Right lobe of liver (tissue), 6 donors: Measurements from ENCODE around the gene PPFIBP2. TPM values are rescaled to one million over a fixed set of nuclear protein-coding genes. Genes with fewer than 3 reads are reported as not detected.
A peak's percentile ranks its signal among the peaks of the same experiment; 100 is the strongest.

Experiments
- ATAC-seq, 4 donors: fragments of 200-7000 bp; cut with Tn5 transposase; one replicate each; pipeline ENCODE4 v1.9.1; 2020; ENCODE audit warnings: mild to moderate bottlenecking in 4 of 4, moderate library complexity in 4 of 4
- DNase-seq, 3 donors: peaks; one replicate each; pipeline ENCODE4 v3.0.0-alpha.2; 2020
- H3K27ac ChIP-seq, 3 donors: fragments of 200-600 bp; one replicate each; pipeline ENCODE4 v1.8.0; 2022
- H3K27me3 ChIP-seq, 2 donors: fragments of 200-600 bp; one replicate each; pipeline ENCODE4 v1.8.0; 2022
- H3K36me3 ChIP-seq, 4 donors: fragments of 200-600 bp; sonication (generic) in 1 of 4; one replicate each; pipeline versions ENCODE4 v1.5.1 to v1.8.0; 2017 to 2022; ENCODE audit warnings: control low read depth in 1 of 4
- H3K4me1 ChIP-seq, 4 donors: fragments of 200-600 bp; sonication (generic) in 1 of 4; one replicate each; pipeline versions ENCODE4 v1.5.1 to v1.8.0; 2017 to 2022; ENCODE audit warnings: control low read depth in 1 of 4
- H3K4me3 ChIP-seq, 3 donors: fragments of 200-600 bp; one replicate each; pipeline ENCODE4 v1.8.0; 2022
- H3K9me3 ChIP-seq, 4 donors: fragments of 200-600 bp; sonication (generic) in 1 of 4; one replicate each; pipeline versions ENCODE4 v1.5.1 to v1.8.0; 2017 to 2022; ENCODE audit warnings: control low read depth in 1 of 4
- CTCF ChIP-seq, 4 donors: fragments of 200-600 bp in 3 of 4; fragments of 450-650 bp in 1 of 4; IDR thresholded peaks; one replicate each; pipeline versions ENCODE4 v1.5.1 to v1.8.0; 2016 to 2022; ENCODE audit warnings: antibody characterized with exemption in 4 of 4, mild to moderate bottlenecking in 2 of 4
- POLR2A ChIP-seq: fragments of 450-650 bp; IDR thresholded peaks from one replicate; pipeline ENCODE4 v1.6.1; 2017; ENCODE audit warnings: antibody characterized with exemption, mild to moderate bottlenecking
- WGBS: methylation state at CpG from one replicate; pipeline ENCODE4 v1.1.6; 2018; ENCODE audit warnings: low coverage, low lambda C conversion rate; ENCODE audit not compliant: insufficient coverage; ENCODE audit errors: missing lambda C conversion rate; 5-methylcytosine and 5-hydroxymethylcytosine counted together
- intact Hi-C, 2 donors: fragments of 100-400 bp; cut with DNase I; formaldehyde crosslinking; loops; one replicate each; pipeline versions ENCODE4 v1.11.2 to v1.14.1; 2022
- total RNA-seq, 6 experiments: library from RNA; depleted of rRNA in 2 of 6; stranded (reverse); fragments of >200 nt in 2 of 6; fragmentation: NEBNext Ultra II Directional in 3 of 6; extraction: Animal tissue kit (Norgen Biotek cat#: 25700) in 3 of 6; gene quantifications; one replicate each; pipeline versions ENCODE4 v1.1.0 to v1.2.4, GENCODE V29; 2016 to 2023
- donor health status: DM: no; HTN: yes; CAD: no.
- donor health status: DM: no; HTN: no; CAD: no.
- donor health status: DM: no; HTN: no; CAD: no.
- donor health status: DM: no; HTN: yes; CAD: no.
- donor health status: DM: no; HTN: yes; CAD: no.

The PPFIBP2 gene
- total RNA-seq, 6 experiments from 2014 or later = 25.5 to 69.3 (median 46.6) TPM

GRCh38 chr11:7573193-7573557 lies 59.4 kb downstream of the PPFIBP2 start:
- no peaks in the 10 kb centered on the region for H3K27me3 ChIP-seq
- H3K9me3 ChIP-seq = no peaks in the 10 kb centered on the region
- no peak for TF ChIP-seq CTCF (IDR thresholded peaks at IDR 0.05)
- no peaks in the 10 kb centered on the region for H3K36me3 ChIP-seq
- peak overlapping the region in 1 of 3 donors; percentile 37 for H3K4me3 ChIP-seq
- DNase-seq (no peak), ATAC-seq (no peak)
- H3K4me1 ChIP-seq = peaks cover 0 to 61% (median 27%) of the 10 kb centered on the region in 4 donors
- peak overlapping the region; percentile 74 to 84 (median 83) for H3K27ac ChIP-seq
- intact Hi-C loops = loop anchor here in 1 of 2 donors (10.0 kb wide), 1 partner anchor 82 kb away; no protein-coding TSS in a partner anchor

- no peak for TF ChIP-seq CTCF (IDR thresholded peaks at IDR 0.05)
- no peak for TF ChIP-seq POLR2A
- H3K36me3 ChIP-seq = no peaks in the 10 kb centered on the region
- no peaks in the 10 kb centered on the region for H3K9me3 ChIP-seq
- H3K27me3 ChIP-seq = no peaks in the 10 kb centered on the region
- DNase-seq (peak; percentile 49 to 78 (median 76)), ATAC-seq (peak; percentile 40 to 70 (median 68))
- H3K4me1 ChIP-seq = peaks cover 0 to 61% (median 29%) of the 10 kb centered on the region in 4 donors
- peak overlapping the region; percentile 74 to 84 (median 83) for H3K27ac ChIP-seq
- 20% methylated on average over 2 of the region's 9 CpGs for WGBS
- H3K4me3 ChIP-seq = peak overlapping the region; percentile 3 to 37 (median 27)
- intact Hi-C loops = loop anchor here in 1 of 2 donors (10.0 kb wide), 1 partner anchor 81 kb away; no protein-coding TSS in a partner anchor
Measured at GRCh38 chr11:7573558-7574296, 59.9 kb downstream of the PPFIBP2 start.

- H3K36me3 ChIP-seq = no peaks in the 10 kb centered on the region
- peak overlapping the region; percentile 3 to 37 (median 27) for H3K4me3 ChIP-seq
- WGBS = 35% methylated on average over 7 of the region's 7 CpGs
- intact Hi-C loops = loop anchor here in 1 of 2 donors (10.0 kb wide), 1 partner anchor 80 kb away; no protein-coding TSS in a partner anchor
- peaks cover 0 to 61% (median 29%) of the 10 kb centered on the region in 4 donors for H3K4me1 ChIP-seq
- TF ChIP-seq POLR2A = no peak
- TF ChIP-seq CTCF (IDR thresholded peaks at IDR 0.05) = no peak
- ATAC-seq (no peak), DNase-seq (peak in 1 of 3 donors; percentile 31)
- H3K27ac ChIP-seq = peak overlapping the region; percentile 74 to 84 (median 83)
- H3K9me3 ChIP-seq = no peaks in the 10 kb centered on the region
- H3K27me3 ChIP-seq = no peaks in the 10 kb centered on the region
Measured at GRCh38 chr11:7574491-7575130, 60.8 kb downstream of the PPFIBP2 start.

GRCh38 chr11:7575841-7576725 lies 62.3 kb downstream of the PPFIBP2 start:
- 3% methylated on average over 5 of the region's 11 CpGs for WGBS
- TF ChIP-seq CTCF (IDR thresholded peaks at IDR 0.05) (no peak), POLR2A (no peak)
- Histone ChIP-seq H3K27me3 (no peaks in the 10 kb centered on the region), H3K4me1 (peaks cover 0 to 61% (median 29%) of the 10 kb centered on the region in 4 donors), H3K27ac (peak overlapping the region; percentile 59 to 84 (median 69)), H3K4me3 (peak overlapping the region; percentile 8 to 37 (median 10)), H3K9me3 (no peaks in the 10 kb centered on the region), H3K36me3 (no peaks in the 10 kb centered on the region)
- peak; percentile 34 to 58 (median 42) for ATAC-seq
- intact Hi-C loops = loop anchor here in 1 of 2 donors (10.0 kb wide), 1 partner anchor 79 kb away; no protein-coding TSS in a partner anchor
- DNase-seq = peak in 1 of 3 donors; percentile 53
